GM10248 (cell line): ENCODE measurements around the gene AKNA.

ENCODE experiments used
- CTCF ChIA-PET: fragments of 300-600 bp; sonication (Branson Sonifier 250); formaldehyde crosslinking; extraction: SDS; loops from one replicate; lab custom pipeline; 2021; ENCODE audit warnings: antibody characterized with exemption; lab: Yijun Ruan, JAX
- POLR2A ChIA-PET: fragments of 350-650 bp; sonication (Branson Sonifier 250); formaldehyde crosslinking; extraction: SDS; loops from one replicate; lab custom pipeline; 2020; ENCODE audit warnings: antibody characterized with exemption; lab: Yijun Ruan, JAX
- DNase-seq: peaks from one replicate; pipeline ENCODE4 v3.0.0; 2012; ENCODE audit errors: extremely low spot score
- CTCF ChIP-seq: IDR thresholded peaks from 2 replicates; pipeline ENCODE4 v1.5.1; 2012; ENCODE audit warnings: mild to moderate bottlenecking, low read depth; ENCODE audit errors: extremely low read depth, missing control alignments, control extremely low read depth

AKNA gene

GRCh38 chr9:114385397-114386181 is 2.2 kb downstream of the AKNA start:
- POLR2A ChIA-PET: interaction anchor here (1.1 to 2.2 kb wide), 4 partner anchors 9 to 19 kb away, joined by 4 to 7 read pairs (median 5); no protein-coding TSS in a partner anchor
- no peak for TF ChIP-seq CTCF
- peak; percentile 86 for DNase-seq
- CTCF ChIA-PET: interaction anchor here (0.8 to 11.0 kb wide), 14 partner anchors 8 to 268 kb away, joined by 3 to 100 read pairs (median 4); no protein-coding TSS in a partner anchor

- no peak for TF ChIP-seq CTCF
- POLR2A ChIA-PET: interaction anchor here (0.5 to 2.2 kb wide), 5 partner anchors 10 to 1007 kb away, joined by 4 to 7 read pairs (median 6); no protein-coding TSS in a partner anchor
- DNase-seq: no peak
- CTCF ChIA-PET: interaction anchor here (1.2 to 11.0 kb wide), 11 partner anchors 8 to 269 kb away, joined by 3 to 100 read pairs (median 7); no protein-coding TSS in a partner anchor
These were observed 2.9 kb downstream of the AKNA start for GRCh38 chr9:114384836-114385396.

- ChIA-PET CTCF (interaction anchor here (1.5 to 11.0 kb wide), 5 partner anchors 12 to 269 kb away, joined by 3 to 100 read pairs (median 33); no protein-coding TSS in a partner anchor), POLR2A (interaction anchor here (0.5 to 2.2 kb wide), 2 partner anchors 10 to 1007 kb away, joined by 6 to 7 read pairs; no protein-coding TSS in a partner anchor)
- no peak for DNase-seq
- TF ChIP-seq CTCF: no peak
These were observed 3.4 kb downstream of the AKNA start for GRCh38 chr9:114384341-114384740.

GRCh38 chr9:114383521-114384231 is 4.1 kb downstream of the AKNA start:
- CTCF ChIA-PET: interaction anchor here (1.2 to 11.0 kb wide), 7 partner anchors 13 to 270 kb away, joined by 3 to 100 read pairs (median 4); no protein-coding TSS in a partner anchor
- POLR2A ChIA-PET: no interaction called here
- no peak for TF ChIP-seq CTCF
- no peak for DNase-seq

GRCh38 chr9:114382699-114383520 is 4.9 kb downstream of the AKNA start:
- ChIA-PET POLR2A (interaction anchor here (0.6 kb wide), 1 partner anchor 53 kb away, joined by 3 read pairs; the partner anchor contains the start of gene ORM2), CTCF (interaction anchor here (1.2 to 11.0 kb wide), 6 partner anchors 12 to 270 kb away, joined by 3 to 100 read pairs (median 4); no protein-coding TSS in a partner anchor)

More at GRCh38 chr9:114382699-114383520, 4.9 kb downstream of the AKNA start:
- peak; percentile 22 for TF ChIP-seq CTCF
- DNase-seq: peak; percentile 62
